ENCODE measurements around the gene SLC25A41.

- TF ChIP-seq CTCF (IDR thresholded peaks at IDR 0.05) (no peak), POLR2A (IDR thresholded peaks at IDR 0.05) (no peak)
These were observed 46.4 kb upstream of the SLC25A41 start for GRCh38 chr19:6479836-6480398.

All from lower leg skin (tissue), 3 donors.